Prostate gland (tissue), 2 donors: ENCODE results near the gene NLRC5. TPM values are rescaled to one million over a fixed set of nuclear protein-coding genes. Genes with fewer than 3 reads are reported as not detected.
"Not testable (repeated sequence)": the region's sequence is repeated elsewhere in the genome, so short reads cannot be mapped to it uniquely, and the experiment has no call there.

Experiments used
- DNase-seq: peaks from one replicate; pipeline ENCODE4 v3.0.0-alpha.2; 2019; ENCODE audit warnings: low spot score
- H3K27ac ChIP-seq, 2 donors: fragments of 200-600 bp; sonication (generic); 2 replicates each; pipeline ENCODE4 v1.5.1; 2017 to 2019
- H3K27me3 ChIP-seq: fragments of 200-600 bp; sonication (generic); replicated peaks from 2 replicates; pipeline ENCODE4 v1.5.1; 2019; ENCODE audit not compliant: insufficient read depth
- H3K36me3 ChIP-seq, 2 donors: fragments of 200-600 bp; sonication (generic); 1 replicate in 1 of 2; 2 replicates in 1 of 2; pipeline versions ENCODE4 v1.5.1 to v1.8.1; 2017 to 2019
- H3K4me1 ChIP-seq: fragments of 200-600 bp; sonication (generic); replicated peaks from 2 replicates; pipeline ENCODE4 v1.5.1; 2019
- H3K4me3 ChIP-seq, 2 donors: fragments of 200-600 bp; sonication (generic); 2 replicates each; pipeline ENCODE4 v1.5.1; 2017 to 2019
- H3K9me3 ChIP-seq: fragments of 200-600 bp; sonication (generic); 2 replicates; pipeline ENCODE4 v1.5.1; 2017
- CTCF ChIP-seq, 4 experiments: fragments of 200-600 bp in 2 of 4; fragments of 450-650 bp in 2 of 4; sonication (generic) in 2 of 4; IDR thresholded peaks; 1 replicate in 3 of 4; 2 replicates in 1 of 4; pipeline ENCODE4 v1.5.1; 2016 to 2019; ENCODE audit warnings: antibody characterized with exemption in 4 of 4, mild to moderate bottlenecking in 2 of 4, moderate library complexity in 2 of 4
- POLR2A ChIP-seq: fragments of 450-650 bp; IDR thresholded peaks from one replicate; pipeline ENCODE4 v1.6.1; 2016; ENCODE audit warnings: antibody characterized with exemption, mild to moderate bottlenecking
- POLR2AphosphoS5 ChIP-seq: sonication (generic); formaldehyde crosslinking; IDR thresholded peaks from one replicate; pipeline ENCODE4 v1.6.1; 2017; ENCODE audit warnings: antibody characterized with exemption
- WGBS: methylation state at CpG from one replicate; pipeline ENCODE4 v1.1.5; 2018; 5-methylcytosine and 5-hydroxymethylcytosine counted together
- intact Hi-C: fragments of 100-400 bp; cut with DNase I; formaldehyde crosslinking; loops from one replicate; pipeline ENCODE4 v1.14.2; 2022
- total RNA-seq, 2 donors: library from RNA; depleted of rRNA; stranded (reverse); fragments of >200 nt; gene quantifications; one replicate each; pipeline ENCODE4 v1.1.0, GENCODE V29; 2016

The NLRC5 gene
- total RNA-seq, 2 donors from 2014 or later, result 9.5 to 31.2 TPM

- no peaks in the 10 kb centered on the region for H3K9me3 ChIP-seq
- no peaks in the 10 kb centered on the region for H3K36me3 ChIP-seq
- no peaks in the 10 kb centered on the region for H3K27me3 ChIP-seq
- no peak for DNase-seq
- H3K4me3 ChIP-seq, result no peak overlapping the region
- no peak overlapping the region for H3K27ac ChIP-seq
- WGBS, result 80% methylated on average over 5 of the region's 5 CpGs
- intact Hi-C loops, result loop anchor here (5.0 to 10.0 kb wide), 2 partner anchors 200 to 322 kb away; no protein-coding TSS in a partner anchor
- peaks cover 6% of the 10 kb centered on the region for H3K4me1 ChIP-seq
- TF ChIP-seq CTCF (IDR thresholded peaks at IDR 0.05), result no peak
- no peak for TF ChIP-seq POLR2A
- TF ChIP-seq POLR2AphosphoS5, result no peak
Measured at GRCh38 chr16:57094911-57095310, 105.6 kb downstream of the NLRC5 start.

- H3K4me1 ChIP-seq, result peaks cover 6% of the 10 kb centered on the region
- intact Hi-C loops, result loop anchor here (10.0 kb wide), 1 partner anchor 199 kb away; no protein-coding TSS in a partner anchor
- DNase-seq, result no peak
- TF ChIP-seq CTCF (IDR thresholded peaks at IDR 0.05) (no peak), POLR2A (no peak), POLR2AphosphoS5 (no peak)
- no peaks in the 10 kb centered on the region for H3K9me3 ChIP-seq
- 96% methylated on average over 3 of the region's 3 CpGs for WGBS
- H3K36me3 ChIP-seq, result no peaks in the 10 kb centered on the region
- no peak overlapping the region for H3K27ac ChIP-seq
- H3K4me3 ChIP-seq, result no peak overlapping the region
- H3K27me3 ChIP-seq, result no peaks in the 10 kb centered on the region
Measured at GRCh38 chr16:57096192-57096591, 106.8 kb downstream of the NLRC5 start.

- TF ChIP-seq POLR2AphosphoS5 (no peak), CTCF (IDR thresholded peaks at IDR 0.05) (no peak), POLR2A (no peak)
- DNase-seq, result no peak
- 100% methylated on average over 2 of the region's 2 CpGs for WGBS
- Histone ChIP-seq H3K9me3 (no peaks in the 10 kb centered on the region), H3K4me1 (peaks cover 6% of the 10 kb centered on the region), H3K36me3 (no peaks in the 10 kb centered on the region), H3K27ac (no peak overlapping the region), H3K27me3 (no peaks in the 10 kb centered on the region), H3K4me3 (no peak overlapping the region)
- intact Hi-C loops, result loop anchor here (10.0 kb wide), 1 partner anchor 198 kb away; no protein-coding TSS in a partner anchor
Measured at GRCh38 chr16:57096793-57097192, 107.4 kb downstream of the NLRC5 start.

- no peaks in the 10 kb centered on the region for H3K27me3 ChIP-seq
- no peak overlapping the region for H3K4me3 ChIP-seq
- DNase-seq, result no peak
- intact Hi-C loops, result loop anchor here (10.0 kb wide), 1 partner anchor 196 kb away; no protein-coding TSS in a partner anchor
- 74% methylated on average over 14 of the region's 14 CpGs for WGBS
- TF ChIP-seq CTCF (IDR thresholded peaks at IDR 0.05) (no peak), POLR2AphosphoS5 (no peak), POLR2A (no peak)
- peaks cover 4% of the 10 kb centered on the region for H3K4me1 ChIP-seq
- H3K36me3 ChIP-seq, result no peaks in the 10 kb centered on the region
- H3K27ac ChIP-seq, result no peak overlapping the region
- no peaks in the 10 kb centered on the region for H3K9me3 ChIP-seq
Measured at GRCh38 chr16:57098188-57098841, 109.0 kb downstream of the NLRC5 start.

DNA sequence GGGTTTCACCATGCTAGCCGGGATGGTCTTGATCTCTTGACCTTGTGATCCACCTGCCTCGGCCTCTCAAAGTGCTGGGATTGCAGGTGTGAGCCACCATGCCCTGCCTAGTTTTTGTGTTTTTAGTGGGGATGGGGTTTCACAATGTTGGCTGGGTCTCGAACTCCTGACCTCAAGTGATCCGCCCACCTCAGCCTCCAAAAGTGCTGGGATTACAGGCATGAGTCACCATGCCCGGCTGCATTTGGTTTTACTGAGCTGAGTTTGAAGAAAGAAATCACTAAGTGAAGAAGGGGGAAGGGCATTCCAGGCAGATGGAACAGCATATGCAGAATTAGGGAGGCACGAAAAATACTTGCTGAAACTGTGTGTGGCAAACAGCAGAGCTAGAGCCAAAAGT, 110.6 kb downstream of the NLRC5 start:
- not testable (repeated sequence) for H3K36me3 ChIP-seq, H3K27me3 ChIP-seq, H3K9me3 ChIP-seq, H3K4me1 ChIP-seq, DNase-seq, H3K4me3 ChIP-seq, H3K27ac ChIP-seq
- intact Hi-C loops, result loop anchor here (10.0 kb wide), 1 partner anchor 195 kb away; no protein-coding TSS in a partner anchor
- WGBS, result 72% methylated on average over 6 of the region's 6 CpGs
